GM10266 (cell line): ENCODE results near the gene ADAMTS6.

Experiments used
- DNase-seq: peaks from one replicate; pipeline ENCODE4 v3.0.0; 2012; ENCODE audit errors: extremely low spot score
- TF ChIP-seq, protein P1 (sequence below): IDR thresholded peaks from 2 replicates; pipeline ENCODE4 v1.5.1; 2012; ENCODE audit warnings: mild to moderate bottlenecking, low read depth; ENCODE audit not compliant: control insufficient read depth, insufficient read depth; ENCODE audit errors: missing control alignments

The ADAMTS6 gene

DNA sequence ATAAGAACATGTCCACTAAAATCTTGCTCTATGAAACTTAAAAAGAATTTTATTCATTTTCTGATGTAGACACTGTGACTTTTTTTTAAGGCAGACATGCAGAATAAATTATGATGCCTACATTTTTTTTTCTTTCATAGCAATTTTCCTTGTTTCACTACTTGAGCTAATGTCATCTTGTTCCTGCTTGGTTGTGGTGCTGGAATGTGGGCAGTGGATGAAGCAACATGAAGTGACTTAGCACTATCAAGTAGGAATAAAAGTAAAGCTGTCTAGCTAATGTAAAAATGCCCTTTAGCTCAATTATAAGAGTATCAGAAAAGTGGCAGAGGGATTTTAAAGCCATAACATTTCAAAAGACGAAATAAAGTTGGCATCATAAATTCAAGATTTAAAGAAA is 191.0 kb downstream of the ADAMTS6 start:
- no peak for DNase-seq

DNA sequence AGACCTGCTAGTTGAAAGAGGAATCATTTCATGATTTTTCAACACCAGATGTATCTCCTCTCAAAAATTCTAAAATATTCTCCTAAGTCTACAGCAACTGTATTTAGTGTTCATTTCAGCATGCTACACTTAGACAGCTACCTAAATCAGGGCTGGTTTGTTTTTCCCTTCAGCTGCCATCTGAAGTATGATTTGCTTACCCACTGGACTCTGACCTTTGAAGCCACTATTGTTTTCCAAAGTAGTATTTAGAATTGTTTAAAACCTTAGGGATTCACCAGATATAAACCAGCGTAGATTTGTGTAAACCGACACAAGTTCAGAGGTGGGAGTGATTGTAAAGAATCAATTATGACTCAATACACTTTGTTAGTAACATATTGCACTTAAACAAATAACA is 193.1 kb downstream of the ADAMTS6 start:
- DNase-seq, result no peak
- TF ChIP-seq, protein P1, sequence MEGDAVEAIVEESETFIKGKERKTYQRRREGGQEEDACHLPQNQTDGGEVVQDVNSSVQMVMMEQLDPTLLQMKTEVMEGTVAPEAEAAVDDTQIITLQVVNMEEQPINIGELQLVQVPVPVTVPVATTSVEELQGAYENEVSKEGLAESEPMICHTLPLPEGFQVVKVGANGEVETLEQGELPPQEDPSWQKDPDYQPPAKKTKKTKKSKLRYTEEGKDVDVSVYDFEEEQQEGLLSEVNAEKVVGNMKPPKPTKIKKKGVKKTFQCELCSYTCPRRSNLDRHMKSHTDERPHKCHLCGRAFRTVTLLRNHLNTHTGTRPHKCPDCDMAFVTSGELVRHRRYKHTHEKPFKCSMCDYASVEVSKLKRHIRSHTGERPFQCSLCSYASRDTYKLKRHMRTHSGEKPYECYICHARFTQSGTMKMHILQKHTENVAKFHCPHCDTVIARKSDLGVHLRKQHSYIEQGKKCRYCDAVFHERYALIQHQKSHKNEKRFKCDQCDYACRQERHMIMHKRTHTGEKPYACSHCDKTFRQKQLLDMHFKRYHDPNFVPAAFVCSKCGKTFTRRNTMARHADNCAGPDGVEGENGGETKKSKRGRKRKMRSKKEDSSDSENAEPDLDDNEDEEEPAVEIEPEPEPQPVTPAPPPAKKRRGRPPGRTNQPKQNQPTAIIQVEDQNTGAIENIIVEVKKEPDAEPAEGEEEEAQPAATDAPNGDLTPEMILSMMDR, result no peak

More for the DNA sequence above, 191.0 kb downstream of the ADAMTS6 start:
- TF ChIP-seq, protein P1, result no peak

DNA sequence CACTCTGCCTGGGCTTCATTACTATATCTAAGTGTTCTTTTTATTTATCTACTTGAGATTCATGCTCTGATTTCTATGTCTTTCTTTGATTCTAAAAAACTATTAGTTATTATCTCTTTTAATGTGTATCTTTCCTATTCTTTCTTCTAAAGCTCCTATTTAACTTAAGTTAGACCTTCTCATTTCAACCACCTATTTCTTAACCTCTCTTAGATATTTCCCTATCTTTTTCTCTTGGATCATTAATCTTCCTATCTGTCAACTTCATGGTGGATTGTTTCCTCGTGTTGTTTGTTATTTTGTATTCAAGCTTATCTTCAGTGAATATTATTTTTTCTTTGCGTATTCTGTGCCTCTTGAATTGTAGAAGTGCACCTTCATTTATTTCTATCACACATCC is 202.1 kb downstream of the ADAMTS6 start:
- DNase-seq, result no peak
- TF ChIP-seq, protein P1, result no peak

DNA sequence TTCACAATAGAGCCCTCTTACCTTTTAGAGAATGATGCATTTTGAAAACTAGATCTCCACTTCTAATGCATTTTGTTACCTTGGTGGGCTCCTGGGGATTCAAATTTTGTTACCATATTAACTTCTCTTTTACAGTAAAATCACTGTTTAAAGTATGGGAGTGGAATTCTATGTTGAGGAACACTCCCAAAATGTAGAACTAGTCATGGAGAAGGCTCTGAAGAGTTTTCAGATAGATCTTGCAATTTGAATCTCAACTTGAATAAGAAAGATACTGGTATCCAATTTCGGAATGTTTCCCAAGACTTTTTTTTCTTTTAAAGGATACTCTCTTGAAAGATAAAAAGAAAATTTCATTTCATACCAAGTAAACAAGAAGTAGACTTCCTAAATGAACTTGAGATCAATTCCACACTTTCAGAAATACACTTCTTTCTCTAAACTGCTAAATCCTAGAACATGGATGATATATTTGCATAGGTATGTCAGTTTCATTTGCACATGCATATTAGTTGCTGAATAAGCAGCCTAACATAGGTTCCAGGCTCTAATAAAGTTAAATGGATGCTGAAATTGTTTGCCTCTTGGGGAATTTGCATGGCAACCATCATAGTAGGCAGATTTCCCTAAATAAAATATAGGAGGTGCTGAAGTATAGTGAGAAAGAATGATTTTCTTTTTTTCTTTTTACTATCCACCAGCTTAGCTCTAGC is 205.4 kb downstream of the ADAMTS6 start:
- TF ChIP-seq, protein P1, result no peak
- DNase-seq, result no peak

DNA sequence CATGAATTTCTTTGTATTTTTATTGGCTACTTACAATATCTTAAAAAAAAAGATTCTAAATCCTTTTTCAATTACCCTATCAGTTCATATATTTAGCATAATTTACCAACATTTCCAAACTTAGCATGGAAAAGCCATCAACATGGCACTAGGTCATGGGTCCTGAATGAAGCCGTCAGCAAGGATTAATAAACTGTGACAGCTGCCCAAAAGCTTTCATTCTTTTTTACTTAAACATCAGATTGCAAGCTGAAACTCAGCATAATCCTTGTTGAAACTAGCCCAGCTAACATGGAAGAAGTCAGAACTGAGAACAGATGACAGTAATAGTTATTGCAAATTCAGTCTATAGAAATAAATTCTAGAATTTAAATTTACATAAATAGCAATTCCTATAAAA is 209.8 kb downstream of the ADAMTS6 start:
- TF ChIP-seq, protein P1, result no peak
- DNase-seq, result no peak

DNA sequence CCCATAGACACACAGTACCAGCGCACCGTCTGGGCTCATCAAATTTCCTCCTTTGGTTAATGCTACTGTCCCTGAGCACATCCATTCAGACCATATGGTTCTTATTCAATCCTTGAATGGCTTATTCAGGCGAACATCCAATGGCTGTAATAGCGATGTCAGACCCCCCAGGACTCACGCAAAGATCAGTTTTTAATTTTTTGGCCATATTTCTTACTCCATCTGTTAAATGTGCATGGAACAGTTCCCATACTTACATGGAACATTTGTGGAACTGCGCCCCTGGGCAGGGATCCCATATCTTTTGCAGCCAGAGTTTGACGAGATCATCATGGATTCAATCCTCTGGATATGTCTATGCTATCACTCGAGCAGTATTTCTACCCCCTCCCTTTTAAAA is 213.2 kb downstream of the ADAMTS6 start:
- TF ChIP-seq, protein P1, result no peak
- DNase-seq, result no peak

DNA sequence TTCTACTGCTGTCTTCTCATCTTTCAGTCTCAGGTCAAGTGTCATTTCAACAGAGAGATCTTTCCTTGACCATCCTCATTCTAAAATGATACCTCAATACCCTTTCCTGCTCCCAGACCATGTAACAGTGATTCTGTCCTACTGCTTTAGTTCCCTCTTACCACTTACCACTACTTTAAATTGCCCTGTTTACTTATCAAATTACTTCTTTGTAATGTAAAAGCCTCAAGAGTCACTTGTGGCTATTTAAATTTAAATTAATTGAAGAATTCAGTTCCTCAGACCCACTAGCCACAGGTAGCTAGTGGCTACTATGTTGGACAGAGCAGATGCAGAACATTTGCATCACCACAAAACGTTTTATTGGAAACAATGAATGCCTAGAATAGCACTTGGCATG is 217.3 kb downstream of the ADAMTS6 start:
- TF ChIP-seq, protein P1, result no peak
- no peak for DNase-seq
